HG03442 (cell line): Measurements from ENCODE around the gene SELPLG.
"Not testable (repeated sequence)": the region's sequence is repeated elsewhere in the genome, so short reads cannot be mapped to it uniquely, and the experiment has no call there.

Source experiments
- ATAC-seq: cut with Tn5 transposase; IDR thresholded peaks from one replicate; pipeline ENCODE4 v1.9.1; 2021; ENCODE audit warnings: mild to moderate bottlenecking, moderate library complexity; ENCODE audit not compliant: unreplicated experiment

The SELPLG gene

DNA sequence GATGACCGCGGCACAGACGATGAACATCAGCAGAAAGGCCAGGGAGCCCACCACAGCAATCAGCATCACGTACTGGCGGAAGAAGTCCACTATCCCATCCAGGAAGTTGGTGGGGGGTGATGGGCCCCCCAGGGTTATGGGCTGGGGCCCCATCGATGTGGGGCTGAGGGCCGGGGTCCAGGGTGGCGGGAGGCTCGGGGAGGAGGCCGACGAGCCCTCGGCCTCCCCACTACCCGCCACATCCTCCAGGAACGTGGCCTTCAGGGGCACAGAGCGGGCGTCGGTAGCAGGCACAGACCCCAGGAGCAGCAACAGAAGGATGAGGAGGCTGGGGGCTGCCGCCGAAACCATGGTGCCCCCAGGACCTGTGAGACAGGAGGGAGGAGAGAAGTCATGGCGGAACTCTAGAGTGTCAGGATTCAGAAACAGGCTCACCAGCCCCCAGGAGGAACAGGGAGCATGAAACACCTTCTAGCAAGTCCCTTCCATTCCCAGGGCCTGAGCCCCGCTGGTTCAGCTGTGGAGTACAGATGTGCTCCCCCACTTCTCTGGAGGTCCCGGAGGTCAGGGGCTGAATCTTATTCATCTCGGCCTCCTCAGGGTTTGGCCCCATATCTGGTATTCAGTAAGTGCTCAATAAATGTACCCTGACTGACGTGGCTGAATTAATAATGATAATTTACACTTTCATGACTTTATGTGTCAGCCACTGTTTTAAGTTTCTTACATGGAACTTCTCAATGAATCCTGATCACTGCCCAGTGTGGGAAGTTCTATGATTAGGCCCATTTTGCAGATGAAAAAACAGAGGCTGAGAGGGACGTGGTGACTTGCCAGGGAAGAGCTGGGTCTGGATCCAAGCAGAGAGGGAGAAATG is 41.4 kb downstream of the SELPLG start:
- ATAC-seq: no peak

DNA sequence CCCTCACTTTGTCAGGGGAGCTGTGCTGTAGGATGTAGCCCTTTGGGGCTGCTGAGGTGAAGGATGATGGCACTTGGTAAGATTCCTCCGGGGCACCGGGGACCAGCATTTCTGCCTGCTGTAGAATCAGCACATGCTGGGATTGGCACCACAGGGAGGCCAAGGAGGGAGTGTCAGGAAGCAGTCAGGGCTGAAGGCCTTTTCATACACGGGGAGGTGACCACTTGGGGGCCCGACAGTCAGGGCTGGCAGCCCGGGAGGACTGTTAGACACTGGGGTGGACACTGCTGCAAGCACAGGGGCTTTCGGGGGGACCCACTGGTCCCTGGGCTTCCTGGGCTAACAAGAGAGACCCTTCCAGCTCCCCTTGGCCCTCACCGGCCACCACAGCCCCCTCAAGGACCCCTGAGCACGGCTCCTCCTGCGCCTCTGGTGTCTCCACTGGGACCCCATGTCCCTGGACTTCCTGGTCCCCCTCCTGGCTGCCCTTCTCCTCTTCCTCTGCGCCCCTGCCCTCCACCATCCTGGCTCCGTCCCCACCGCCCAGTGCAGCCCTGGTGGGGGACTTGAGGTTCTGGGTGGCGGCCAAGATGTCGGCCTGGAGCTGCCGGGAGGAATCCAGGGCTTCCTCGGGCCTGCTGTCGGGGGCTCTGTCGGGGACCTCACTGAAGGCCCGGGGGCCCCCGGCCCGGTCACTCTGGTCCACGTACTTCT is 42.3 kb downstream of the SELPLG start:
- ATAC-seq: no peak

DNA sequence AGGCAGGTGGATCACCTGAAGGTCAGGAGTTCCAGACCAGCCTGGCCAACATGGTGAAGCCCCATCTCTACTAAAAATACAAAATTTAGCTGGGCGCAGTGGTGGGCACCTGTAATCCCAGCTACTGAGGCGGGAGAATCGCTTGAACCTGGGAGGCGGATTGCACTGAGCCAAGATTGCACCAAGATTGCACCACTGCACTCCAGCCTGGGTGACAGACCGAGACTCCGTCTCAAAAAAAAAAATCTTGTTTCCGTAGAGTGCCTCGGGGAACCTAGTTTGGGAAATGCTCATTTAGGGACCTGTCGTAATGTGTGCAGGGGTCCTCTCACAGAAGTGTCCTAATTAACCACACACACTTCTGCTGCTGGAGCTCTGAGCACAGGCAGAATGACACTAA is 43.2 kb downstream of the SELPLG start:
- ATAC-seq: not testable (repeated sequence)

DNA sequence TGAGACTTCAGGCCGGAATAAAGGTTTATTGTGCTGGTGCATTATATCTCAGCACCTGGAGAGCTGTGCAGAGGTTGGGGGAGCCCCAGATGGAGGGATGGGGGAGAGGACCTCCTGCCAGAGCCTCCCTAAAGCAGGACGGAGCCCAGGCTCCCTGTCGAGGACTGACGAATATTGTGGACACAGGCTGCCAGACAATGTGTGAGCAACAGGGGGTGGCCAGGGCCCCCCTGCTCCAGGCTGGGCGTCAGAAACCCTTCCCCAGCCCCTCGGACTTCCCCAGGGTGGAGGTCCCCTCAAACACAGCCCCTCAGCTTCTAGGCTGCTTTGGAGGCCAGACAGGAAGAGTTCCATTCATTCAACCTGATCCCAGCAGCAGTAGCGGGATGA is 43.9 kb downstream of the SELPLG start:
- no peak for ATAC-seq

DNA sequence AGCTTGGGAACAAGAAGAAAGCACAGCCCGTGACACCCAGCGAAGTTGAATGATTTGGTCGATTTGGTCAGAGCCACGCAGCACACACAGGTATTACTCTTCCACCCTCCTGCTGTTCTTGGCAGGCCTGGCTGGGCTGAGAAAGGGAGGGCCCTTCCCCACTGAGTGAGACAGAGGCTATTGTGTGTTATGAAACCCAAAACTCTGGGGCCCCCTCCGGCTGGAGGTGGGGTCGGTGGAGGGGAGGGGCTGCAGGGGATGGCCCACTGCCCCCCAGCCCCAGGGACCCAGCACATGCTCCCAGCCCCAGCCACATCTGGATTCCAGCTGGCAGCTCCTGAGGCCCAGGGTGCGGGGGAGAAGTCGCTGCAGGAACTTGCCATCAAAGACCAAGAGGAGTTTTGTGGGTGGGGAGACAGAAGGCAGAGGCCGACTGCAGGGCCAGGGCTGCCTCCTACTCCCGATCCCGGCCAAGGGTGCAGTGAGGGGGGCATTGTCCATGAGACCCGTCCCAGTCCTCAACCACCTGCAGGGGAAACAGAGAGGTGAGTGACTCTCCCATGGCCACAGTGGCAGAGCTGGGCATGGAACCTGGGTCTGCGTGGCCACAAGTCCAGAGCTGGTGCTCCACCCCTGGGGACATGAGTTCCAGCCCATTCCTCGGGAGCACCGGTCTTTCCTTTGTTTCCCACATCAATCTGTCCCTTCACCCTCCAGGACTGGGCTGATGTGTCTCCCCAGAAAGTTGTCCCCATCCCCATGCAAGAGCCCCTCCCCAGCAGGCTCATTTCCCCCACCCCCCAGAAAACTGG is 44.5 kb downstream of the SELPLG start:
- ATAC-seq: no peak

DNA sequence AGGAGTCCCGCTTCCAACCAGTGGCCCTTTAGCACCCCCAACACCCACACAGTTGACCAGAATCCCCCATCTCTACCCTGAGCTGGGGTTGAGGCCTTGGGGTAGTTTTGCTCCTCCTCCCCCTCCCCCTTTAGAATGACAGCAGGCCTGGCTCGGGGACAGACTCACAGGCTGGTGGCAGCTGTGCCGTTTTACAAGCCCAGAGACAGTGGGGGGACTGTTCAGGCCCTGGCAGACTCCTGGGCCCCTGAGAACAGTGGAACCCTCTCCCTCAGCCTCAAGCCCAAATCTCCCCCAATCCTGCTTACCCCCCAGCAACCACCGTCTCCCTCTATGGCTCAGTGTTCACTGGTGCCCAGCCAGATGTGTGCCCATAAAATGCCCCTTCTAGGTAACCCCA is 45.9 kb downstream of the SELPLG start:
- ATAC-seq: no peak

DNA sequence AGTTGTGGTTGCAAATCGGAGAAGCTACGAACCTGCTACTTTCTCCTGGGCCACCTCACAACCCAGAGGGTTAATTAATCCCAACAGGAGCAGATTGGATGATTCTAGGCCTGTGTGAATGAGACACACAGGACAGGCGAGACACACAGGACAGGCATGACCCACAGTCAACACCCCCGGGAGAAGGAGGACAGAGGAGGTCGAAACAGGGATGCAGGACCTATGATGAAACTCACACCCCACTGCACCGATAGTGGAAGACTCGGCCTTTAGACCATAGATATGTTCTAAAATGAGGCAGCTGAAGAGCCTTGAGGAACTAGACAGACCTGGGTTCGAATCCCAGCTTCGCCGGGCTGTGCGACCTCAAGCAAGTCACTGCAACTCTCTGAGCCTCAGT is 47.4 kb downstream of the SELPLG start:
- no peak for ATAC-seq

DNA sequence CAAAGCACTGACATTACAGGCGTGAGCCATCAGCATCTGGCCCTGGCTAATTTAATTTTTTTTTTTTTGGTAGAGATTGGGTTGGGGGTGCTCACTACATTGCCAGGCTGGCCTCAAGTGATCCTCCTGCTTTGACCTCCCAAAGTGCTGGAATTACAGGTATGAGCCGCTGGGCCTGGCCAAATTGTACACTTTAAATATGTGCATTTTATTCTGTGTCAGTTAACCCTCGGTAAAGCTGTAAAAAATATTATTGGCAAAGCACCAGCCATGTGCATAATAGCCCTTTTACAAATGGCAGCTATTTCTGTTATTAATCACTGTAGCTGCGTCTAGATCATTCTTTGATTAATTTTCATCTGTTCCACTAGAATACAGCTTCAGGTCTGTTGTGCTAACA is 47.8 kb downstream of the SELPLG start:
- no peak for ATAC-seq

DNA sequence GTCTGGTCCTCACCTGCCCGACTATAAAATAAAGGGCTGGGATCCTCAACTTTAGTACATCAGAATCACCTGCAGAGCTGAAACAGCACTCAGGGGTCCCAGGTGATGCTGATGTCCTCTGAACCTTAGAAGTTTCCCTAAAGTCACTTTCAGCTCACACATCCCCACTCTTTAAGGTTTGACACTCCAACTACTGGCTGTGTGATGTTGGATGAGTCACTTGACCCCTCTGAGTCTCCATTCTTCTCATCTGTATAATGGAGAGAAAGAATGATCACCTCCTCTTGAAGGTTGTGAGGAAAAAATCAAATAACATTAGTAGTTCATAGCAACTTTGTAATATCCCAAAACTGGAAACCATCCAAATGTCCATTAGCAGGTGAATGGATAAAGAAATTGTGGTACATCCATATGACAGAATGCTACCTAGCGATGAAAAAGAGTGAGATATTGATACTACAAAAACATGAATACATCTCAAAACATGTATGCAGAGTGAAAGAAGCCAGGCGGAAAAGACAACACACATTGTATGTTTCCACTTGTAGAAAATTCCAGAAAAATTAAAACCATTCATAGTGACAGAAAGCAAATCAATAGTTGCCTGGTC is 49.1 kb downstream of the SELPLG start:
- no peak for ATAC-seq

DNA sequence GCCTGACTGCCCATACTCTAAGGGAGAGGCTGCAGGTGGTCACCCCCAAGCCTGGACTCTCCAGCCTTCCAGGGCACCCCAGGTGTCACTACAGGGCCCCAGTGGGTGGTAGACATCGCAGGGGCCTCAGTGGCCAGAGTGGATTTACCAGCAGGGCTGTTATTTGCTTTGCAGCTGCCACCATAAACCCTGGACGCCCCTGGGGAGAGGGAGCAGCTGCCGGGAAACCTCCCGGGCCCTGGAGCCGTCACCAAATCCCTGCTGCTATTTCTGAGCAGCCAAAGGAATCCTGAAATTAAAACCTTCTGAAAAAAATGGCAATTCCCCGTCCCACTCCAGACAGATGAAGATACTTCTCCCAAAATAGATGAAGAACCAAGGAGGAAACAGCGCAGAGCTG is 49.7 kb downstream of the SELPLG start:
- no peak for ATAC-seq

DNA sequence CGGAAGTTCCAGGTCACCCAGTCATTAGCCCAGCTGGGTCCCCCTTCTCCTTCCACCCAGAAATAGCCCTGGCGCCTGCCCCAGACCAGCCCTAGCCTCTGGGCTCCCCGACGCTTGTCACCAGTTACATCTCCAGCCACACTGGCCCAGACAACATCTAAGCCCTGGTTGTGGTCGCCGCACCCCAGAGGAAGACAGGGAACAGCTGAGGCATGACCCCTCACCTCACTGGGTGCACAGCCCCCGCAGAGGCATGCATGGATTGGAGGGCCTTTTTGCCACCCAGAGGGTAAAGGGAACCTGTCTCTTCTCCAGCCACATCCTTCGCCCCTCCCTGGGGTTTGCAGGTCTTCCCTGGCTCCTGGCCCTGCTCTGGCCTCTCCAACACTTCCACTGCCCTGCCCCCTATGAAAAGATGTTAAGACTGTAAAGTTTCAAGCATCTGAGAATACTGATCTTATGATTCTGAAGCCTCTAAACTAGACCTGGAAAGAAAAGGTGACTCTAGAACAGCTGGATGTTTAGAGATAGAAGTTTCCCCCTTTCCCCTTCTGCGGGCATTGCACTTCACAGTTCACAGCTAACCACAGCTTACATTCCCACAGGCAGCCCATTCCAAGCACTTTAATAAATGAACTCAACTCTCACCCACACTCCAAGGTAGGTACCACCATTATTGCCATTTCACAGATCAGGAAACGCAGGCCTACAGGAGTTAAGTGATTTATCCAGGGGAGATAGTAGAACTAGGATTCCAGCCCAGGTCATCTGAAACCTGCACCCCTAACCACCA is 50.5 kb downstream of the SELPLG start:
- no peak for ATAC-seq

DNA sequence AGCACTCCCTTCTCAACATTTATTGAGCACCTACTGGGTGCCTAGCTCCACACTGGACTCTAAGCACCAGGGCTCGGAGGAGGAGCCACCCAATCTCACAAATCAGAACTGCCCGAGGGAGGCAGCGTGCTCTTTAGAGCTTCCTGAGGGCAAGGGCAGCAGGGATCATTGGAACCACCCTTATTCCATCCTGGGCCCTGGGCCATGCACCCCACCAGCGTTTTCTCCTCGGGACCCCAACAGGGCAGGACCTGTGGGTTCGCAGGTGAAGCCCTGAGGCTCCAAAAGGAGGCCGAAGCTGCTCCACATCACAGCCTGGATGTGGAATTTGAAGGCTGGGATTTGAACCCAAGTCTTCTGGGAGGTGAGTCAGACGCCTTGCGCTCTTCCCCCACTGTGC is 51.2 kb downstream of the SELPLG start:
- no peak for ATAC-seq

DNA sequence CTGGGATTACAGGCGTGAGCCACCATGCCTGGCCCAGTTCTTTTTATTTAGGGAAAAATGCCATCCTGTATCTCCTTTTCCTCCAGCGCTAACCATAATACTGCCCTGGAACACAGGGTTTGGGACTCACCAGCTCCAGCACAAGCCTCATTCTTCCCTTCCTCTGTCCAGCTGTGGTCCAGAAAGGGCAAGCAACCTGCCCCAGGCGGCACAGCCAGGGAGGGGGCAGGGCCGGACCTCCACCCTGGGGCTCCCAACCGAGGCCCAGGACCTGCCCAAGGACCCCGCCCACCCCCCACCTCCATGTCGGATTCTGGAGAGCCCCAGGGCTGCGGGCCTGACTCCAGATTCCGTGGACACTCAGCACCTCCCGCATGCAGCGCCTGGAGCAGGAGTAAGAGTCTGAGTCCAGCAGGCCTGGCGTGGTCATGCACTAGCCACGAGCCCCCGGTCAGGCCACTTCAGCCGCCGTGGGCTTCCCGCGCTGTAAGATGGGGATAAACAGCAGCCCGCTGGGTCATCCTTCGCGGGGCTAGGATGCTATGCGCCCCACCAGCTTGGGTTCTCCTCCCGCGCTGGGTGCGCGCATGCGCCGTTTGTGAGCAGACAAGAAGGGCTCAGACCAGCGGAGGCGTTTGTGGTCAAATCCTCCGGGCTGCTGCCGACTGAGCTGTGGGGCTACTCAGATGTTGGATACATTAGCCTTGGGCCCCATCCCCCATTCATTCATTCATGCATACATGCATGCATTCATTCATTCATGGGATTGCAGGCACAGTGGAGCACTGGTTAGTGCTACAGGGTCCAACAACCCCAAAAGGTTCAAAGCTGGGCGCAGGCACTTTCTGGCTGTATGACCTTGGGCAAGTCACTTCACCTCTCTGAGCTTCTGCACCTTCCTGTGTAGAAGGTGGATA is 52.1 kb downstream of the SELPLG start:
- no peak for ATAC-seq

DNA sequence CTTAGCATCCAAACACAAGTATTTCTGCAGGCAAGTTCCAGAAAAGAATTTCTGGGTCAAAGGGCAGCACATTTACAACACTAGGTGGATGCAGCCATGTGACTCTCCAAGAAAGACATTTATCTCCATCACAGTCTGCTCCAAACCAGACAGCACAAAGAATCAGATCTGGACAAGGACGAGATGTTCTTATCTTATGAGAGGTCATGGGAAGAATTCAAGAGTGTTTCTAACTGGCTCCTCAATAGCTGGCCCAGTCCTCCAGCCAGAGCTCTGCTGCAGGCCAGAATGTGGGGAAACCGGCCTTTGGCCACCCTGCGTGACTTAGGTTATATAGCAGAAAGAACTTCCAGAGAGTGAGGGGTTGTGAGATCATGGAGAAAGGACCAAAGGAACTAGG is 53.2 kb downstream of the SELPLG start:
- ATAC-seq: no peak

DNA sequence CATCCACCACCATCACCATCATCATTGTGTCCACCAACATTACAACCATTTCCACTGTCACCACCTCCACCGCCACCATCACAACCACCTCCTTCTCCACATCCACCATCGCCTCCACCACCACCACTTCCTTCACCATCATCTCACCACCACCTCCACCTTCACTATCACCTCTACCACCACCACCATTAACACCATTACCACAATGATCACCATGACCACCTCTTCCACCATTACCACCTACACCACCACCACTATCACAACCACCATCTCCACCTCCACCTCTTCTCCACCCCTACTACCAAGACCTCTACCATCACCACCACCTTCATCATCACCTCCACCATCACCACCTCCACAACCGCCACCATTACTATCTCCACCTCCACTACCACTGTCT is 54.9 kb downstream of the SELPLG start:
- no peak for ATAC-seq

DNA sequence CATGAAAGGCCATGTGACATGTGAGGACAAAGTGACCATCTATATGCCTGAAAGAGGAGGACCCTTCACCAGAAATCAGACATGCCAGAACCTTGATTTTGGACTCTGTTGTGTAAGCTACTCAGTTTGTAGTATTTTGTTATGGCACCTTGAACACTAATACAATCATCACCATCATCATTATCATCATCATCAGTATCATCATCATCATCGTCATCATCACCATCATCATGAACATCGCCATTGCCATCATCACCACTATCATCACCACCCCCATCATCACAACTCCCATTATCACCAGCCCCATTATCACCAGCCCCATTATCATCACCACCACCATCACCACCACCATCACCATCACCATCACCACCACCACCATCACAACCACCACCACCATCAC is 55.4 kb downstream of the SELPLG start:
- no peak for ATAC-seq

DNA sequence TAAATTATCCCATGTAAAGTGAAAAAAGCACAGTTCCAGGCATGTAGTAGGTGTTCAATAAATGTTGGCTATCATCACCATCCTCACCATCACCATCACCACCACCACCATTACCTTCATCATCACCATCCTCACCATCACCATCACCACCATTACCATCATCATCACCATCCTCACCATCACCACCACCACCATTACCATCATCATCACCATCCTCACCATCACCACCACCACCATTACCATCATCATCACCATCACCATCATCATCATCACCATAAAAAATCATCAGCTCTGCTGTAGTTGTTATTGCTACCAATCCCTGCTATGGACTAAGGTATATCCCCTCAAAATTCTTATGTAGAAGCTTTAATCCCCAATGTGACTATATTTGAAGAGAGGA is 56.2 kb downstream of the SELPLG start:
- no peak for ATAC-seq

DNA sequence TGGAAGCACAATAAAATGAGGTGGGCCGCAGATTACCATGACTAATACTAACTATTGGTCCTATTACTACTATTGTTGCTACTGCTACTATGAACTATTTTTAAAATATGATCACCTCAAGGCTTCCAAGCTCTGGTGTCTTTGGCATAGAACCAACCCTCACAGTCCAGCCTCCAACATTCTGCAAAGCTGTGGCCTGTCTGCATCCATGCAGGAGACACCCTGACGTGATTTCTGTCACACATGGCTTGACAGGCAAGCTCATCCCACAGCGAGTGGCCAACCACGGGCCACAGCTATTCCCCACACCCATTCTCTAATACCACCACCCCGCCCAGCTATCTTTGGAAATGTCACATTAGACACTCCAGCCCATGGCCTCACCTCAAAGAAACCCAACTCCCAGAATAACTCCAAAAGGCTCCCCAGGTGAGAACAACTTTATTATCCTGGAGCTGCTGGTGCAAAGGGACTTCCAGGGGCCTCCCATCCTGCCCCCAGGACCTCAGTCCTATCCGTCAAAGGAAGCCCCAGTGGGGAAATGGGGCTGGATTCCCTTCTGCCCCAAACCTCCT is 56.9 kb downstream of the SELPLG start:
- ATAC-seq: no peak
